ENCODE results near the gene HSBP1. TPM values are rescaled to one million over a fixed set of nuclear protein-coding genes. Genes with fewer than 3 reads are reported as not detected.

The HSBP1 gene
- 100 to 1,000 TPM; 173 to 207 (median 182) TPM for polyA plus RNA-seq (ENCODE audit: insufficient read depth in 1 of 5, insufficient read length in 5 of 5, low replicate concordance in 1 of 5)
- long read RNA-seq, donor 1, full-length matches to known transcripts = 306 of 383 reads
- long read RNA-seq, donor 1, partial matches to known transcripts = 52 of 383 reads
- long read RNA-seq, donor 1, other reads (novel, unspliced or antisense) = 25 of 383 reads
- long read RNA-seq, donor 2, full-length matches to known transcripts = 184 of 184 reads
- long read RNA-seq, donor 2, partial matches to known transcripts = 0 of 184 reads
- long read RNA-seq, donor 2, other reads (novel, unspliced or antisense) = 0 of 184 reads
- long read RNA-seq, donor 3, full-length matches to known transcripts = 216 of 223 reads
- long read RNA-seq, donor 3, partial matches to known transcripts = 0 of 223 reads
- long read RNA-seq, donor 3, other reads (novel, unspliced or antisense) = 7 of 223 reads
- long read RNA-seq, donor 4, full-length matches to known transcripts = 166 of 175 reads
- long read RNA-seq, donor 4, partial matches to known transcripts = 0 of 175 reads
- long read RNA-seq, donor 4, other reads (novel, unspliced or antisense) = 9 of 175 reads
- long read RNA-seq, donor 5, full-length matches to known transcripts = 283 of 308 reads
- long read RNA-seq, donor 5, partial matches to known transcripts = 7 of 308 reads
- long read RNA-seq, donor 5, other reads (novel, unspliced or antisense) = 18 of 308 reads
- long read RNA-seq, donor 6, full-length matches to known transcripts = 271 of 277 reads
- long read RNA-seq, donor 6, partial matches to known transcripts = 0 of 277 reads
- long read RNA-seq, donor 6, other reads (novel, unspliced or antisense) = 6 of 277 reads
- long read RNA-seq, donor 7, full-length matches to known transcripts = 182 of 182 reads
- long read RNA-seq, donor 7, partial matches to known transcripts = 0 of 182 reads
- long read RNA-seq, donor 7, other reads (novel, unspliced or antisense) = 0 of 182 reads
- long read RNA-seq, donor 8, full-length matches to known transcripts = 88 of 94 reads
- long read RNA-seq, donor 8, partial matches to known transcripts = 0 of 94 reads
- long read RNA-seq, donor 8, other reads (novel, unspliced or antisense) = 6 of 94 reads

DNA sequence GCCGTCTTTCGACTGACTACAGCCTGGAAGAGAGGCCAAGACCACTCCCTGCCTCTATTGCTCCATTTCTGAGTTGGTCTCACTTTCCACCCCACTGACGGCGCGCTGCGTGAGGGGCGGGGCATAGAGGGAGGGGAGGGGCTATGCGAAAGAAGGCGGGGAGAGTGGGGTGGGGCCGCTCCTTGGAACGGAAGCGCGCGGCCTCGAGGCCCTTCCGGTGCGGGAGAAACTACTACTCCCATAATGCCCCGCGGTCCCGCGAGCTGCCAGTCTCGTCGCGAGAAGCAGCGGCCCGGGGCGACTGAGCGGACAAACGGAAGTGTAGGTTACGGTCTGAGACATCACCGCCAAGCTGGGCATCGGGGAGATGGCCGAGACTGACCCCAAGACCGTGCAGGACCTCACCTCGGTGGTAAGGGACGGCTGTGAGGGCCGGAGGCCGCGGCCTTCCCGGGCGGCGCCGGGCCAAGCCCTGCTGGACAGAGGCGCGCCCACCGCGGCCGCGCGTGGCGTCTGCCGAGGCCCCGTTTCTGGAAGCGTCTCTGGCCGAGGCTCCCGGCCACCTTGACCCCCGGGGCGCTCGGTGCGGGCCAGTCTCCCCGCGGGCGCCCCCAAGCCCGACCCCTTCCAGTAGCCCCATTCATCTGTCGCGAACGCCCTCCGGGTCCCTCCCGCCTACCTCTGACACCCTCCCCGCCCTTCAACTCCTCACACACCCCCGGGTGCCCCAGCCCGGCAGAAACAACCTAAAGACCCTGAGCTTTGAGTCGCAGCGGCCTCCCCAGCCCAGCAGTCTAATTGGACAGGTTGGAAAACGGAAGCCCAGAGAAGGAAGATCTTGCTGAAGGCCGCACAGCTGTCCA is at the start of gene HSBP1:
HSBP1 (plus strand) TSS at position 269 of the 863 bp plus-strand sequence; CDS start at position 368, 99 bp downstream.
- DNase-seq = peak; percentile 86 to 87

DNA sequence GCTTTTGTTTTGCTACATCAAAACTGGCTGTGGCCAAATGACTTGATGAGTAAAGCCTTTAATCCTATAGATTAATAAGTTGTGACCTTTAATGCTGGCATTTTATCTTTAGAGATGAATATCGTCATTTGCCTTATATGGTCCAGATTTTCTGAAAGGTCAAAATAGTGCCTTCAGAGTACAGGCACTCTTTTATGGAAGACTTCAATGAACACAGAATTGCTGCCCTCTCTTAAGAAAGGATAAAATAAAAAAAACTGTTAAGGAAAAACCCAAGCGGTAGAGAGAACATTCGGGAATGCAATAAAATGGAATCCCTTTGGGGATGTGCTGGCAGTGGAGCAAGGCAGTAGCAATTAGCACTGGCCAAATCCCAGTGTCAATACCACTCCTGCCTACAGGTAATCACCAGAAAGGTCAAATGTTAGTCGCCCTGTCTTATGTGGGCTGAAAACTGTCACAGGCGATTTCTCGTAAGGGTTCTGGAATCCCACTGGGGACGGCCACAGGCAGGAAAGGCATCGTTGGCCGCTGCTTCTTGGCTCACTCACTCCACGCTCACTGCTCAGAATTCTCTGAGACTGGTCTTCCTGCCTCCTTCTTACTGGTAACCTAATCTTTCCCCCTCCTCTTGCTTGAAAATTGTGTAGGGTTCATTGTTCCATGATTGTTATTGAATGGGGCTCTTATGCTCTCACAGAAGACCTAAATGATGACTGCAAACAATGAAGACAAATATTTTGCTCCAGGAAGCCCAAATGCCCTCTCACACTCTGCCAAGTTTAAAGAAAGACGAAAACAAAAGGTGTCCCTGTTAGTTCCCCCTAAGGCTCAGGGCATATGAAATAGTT is 45.4 kb upstream of the HSBP1 start:
- no peak for DNase-seq

GRCh38 chr16:83762992-83763358 is 44.8 kb upstream of the HSBP1 start:
- no peak for DNase-seq

- DNase-seq = no peak
Observed at GRCh38 chr16:83768986-83769385, 38.8 kb upstream of the HSBP1 start.

- DNase-seq = no peak
Observed at GRCh38 chr16:83769397-83770008, 38.3 kb upstream of the HSBP1 start.

DNA sequence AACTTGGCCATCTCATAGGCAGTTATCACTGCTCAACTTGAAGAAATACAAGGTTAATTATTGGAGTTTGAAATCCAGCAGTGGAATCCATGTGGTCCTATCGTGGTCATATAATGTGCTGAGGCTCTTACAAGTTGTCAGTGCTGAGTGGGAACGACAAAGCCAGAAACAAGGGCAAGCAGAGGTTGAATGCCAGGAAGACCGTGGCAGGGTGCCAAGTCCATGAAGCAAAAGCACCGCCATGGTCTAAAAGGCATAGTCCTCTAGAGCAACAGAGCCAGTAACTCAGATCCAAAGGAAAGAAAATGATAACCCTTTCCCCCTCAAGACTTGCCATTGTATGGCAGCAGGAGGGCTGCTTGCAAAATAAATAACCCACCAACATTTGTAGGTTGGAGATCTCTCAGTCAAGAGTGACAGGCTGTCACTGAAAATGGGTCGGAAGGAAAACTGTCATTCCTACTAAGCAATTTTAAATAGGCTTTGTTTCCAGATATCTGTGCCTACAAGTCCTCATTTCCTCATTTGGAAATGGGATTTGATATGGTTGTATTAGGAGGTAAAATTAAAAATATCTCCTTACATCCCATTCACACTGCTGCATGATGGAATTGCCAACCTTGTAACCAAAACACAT is 36.4 kb upstream of the HSBP1 start:
- no peak for DNase-seq

DNA sequence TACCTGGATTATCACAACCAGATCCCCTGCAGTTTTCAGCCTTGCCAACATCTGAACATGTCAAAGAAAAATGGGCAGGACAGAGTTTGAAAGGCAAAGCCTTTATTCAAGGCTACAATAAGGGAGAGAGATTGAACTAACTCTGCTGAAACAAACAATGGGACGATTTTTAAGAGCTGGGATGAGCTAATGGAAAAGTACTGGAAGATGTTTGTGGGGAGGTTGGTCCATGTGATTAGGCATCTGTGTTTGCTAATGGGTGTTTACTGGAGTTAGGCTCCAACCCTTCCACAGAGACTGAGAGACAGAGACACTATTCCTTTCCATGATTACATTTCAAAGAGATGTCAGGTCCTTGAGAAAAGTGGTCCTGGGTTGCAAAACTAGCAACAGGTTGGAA is 35.0 kb upstream of the HSBP1 start:
- DNase-seq = no peak

- no peak for DNase-seq
Observed at GRCh38 chr16:83774066-83774465, 33.7 kb upstream of the HSBP1 start.

- DNase-seq = no peak
Observed at GRCh38 chr16:83776944-83777343, 30.8 kb upstream of the HSBP1 start.

DNA sequence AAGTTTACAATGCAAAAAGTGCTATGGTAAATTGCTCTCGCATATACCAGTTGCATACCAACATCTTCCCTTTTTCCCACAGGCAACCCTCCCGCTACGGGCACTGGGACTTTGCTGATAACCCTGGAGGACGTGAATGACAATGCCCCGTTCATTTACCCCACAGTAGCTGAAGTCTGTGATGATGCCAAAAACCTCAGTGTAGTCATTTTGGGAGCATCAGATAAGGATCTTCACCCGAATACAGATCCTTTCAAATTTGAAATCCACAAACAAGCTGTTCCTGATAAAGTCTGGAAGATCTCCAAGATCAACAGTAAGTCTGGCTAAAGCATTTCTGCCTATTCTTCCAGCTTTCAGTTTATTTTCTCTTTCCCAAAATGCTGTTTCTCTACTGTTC is 27.9 kb upstream of the HSBP1 start:
- no peak for DNase-seq

GRCh38 chr16:83785455-83785854 is 22.3 kb upstream of the HSBP1 start:
- no peak for DNase-seq

DNA sequence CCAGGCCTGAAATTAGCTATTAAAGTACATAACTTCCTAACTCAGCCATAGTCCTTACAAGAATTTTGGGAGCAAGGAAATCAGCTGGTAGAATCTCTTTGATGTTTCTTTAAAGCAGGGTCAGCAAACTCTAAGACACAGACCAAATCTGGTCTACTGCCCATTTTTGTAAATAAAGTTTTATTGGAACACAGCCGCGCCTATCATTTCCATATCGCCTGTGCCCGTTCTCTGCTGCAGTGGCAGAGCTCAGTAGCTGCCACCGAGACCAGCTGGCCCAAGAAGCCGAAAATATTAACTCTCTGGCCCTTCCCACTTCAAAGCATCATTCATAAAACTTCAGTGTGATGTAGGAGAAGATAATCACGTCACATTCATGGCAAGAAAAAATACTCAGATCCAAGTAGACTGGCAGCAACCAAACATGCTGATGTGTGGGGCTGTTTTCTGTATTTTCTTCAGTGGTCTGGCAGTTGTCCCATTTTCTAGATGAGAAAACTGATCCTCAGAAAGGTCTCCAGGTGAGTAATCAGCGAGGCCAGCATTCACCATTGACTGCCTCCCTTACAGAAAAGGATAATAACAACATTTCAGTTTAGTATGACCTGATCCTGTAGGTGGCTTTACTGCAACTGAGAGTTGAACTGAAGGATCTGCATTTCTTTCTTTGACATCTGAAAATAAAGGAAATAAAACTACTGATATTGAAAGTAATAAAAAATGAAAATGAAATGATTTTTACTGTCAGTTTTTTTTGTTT is 18.0 kb upstream of the HSBP1 start:
- no peak for DNase-seq

DNA sequence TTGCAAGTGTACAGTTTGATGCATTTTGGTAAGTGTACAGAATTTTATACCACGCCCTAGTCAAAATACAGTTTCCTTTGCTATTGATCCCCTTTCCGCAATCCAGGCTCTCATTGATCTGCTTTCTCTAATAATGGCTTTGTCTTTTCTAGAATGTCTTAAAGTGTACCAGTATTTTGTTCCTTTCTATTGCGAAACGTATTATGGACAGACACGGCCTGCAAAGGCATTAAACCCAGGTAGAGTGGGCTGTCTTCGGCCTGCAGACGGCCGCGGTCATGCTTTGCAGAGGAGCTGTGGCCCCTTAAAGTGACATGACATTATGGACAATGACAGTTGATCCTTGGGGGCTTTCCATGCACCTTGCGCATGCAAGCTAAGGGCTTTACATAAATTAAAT is 15.9 kb upstream of the HSBP1 start:
- no peak for DNase-seq

DNA sequence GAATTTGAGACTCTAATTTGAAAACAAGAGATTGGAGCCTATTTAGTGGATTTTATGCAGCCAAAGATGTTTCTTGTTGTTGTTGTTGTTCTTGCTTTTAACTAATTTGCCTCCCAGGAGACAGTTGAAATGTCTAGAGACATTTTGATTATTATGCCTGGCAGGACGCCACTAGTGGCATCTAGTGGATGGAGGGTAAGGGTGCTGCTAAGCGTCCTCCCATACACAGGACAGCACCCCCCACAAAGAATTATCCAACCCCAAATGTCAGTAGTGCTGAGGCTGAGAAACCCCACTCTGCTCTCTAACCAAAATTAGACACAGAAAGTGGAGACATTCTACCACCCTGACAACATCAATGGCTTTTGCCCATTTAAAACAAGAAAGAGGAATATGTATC is 15.4 kb upstream of the HSBP1 start:
- DNase-seq = no peak

DNA sequence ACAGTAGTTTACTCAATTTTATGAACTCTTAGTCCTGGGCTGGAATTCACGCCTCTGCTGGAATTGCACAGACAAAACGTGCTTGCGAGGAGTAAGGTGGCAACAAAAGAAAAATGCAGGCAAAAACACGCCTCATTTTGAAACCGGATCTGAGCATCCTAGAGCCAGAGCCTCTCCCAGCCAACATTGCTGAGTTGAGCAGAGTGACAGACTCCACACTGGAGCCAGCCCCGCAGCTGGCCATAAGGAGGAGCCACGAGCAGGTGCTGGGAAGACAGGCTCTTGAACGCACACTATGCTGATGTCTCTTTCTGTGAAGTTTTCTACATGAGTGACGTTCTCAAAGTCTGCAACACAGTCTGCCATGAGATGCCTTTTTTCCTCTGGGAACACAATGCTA is 14.6 kb upstream of the HSBP1 start:
- DNase-seq = no peak

- no peak for DNase-seq
Observed at GRCh38 chr16:83794860-83795554, 12.8 kb upstream of the HSBP1 start.

GRCh38 chr16:83797013-83797412 is 10.8 kb upstream of the HSBP1 start:
- no peak for DNase-seq

DNA sequence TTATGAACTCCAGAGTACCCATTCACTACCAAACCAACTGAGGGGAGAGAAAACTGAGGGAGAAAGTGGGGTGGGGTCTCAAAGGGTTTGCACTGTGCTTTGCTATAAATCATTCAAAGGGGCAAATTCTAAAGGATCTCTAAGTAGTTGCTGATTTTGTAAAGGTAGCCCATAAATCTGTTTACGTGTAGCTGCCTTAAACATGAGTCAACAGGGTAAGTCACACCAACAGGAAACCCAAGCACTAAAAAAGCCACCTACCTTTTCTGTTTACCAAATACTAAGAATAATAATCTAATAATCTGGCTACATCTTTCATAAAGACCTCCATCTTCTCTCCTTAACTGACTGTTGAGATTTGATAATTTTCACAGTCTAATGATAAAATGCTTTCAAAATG is 8.4 kb upstream of the HSBP1 start:
- no peak for DNase-seq

Measured in right lung (tissue), 10 donors.